Retinal pigment epithelial cell (primary cell): Measurements from ENCODE around the gene C3orf62.

Experiments used
- DNase-seq: peaks from one replicate; pipeline ENCODE4 v3.0.0-alpha.2; 2010; ENCODE audit warnings: low read depth
- H3K4me3 ChIP-seq: 2 replicates; pipeline ENCODE4 v1.5.1; 2011; ENCODE audit warnings: mild to moderate bottlenecking, low read length, control low read depth, moderate library complexity
- CTCF ChIP-seq: conservative IDR thresholded peaks from 2 replicates; pipeline ENCODE4 v1.5.1; 2011; ENCODE audit warnings: low read depth, low read length, control low read depth, inconsistent platforms

Gene C3orf62

GRCh38 chr3:49283997-49284396 lies 7.0 kb upstream of the C3orf62 start:
- no peak for DNase-seq
- no peak overlapping the region for H3K4me3 ChIP-seq
- TF ChIP-seq CTCF: no peak

GRCh38 chr3:49279376-49279775 lies 2.3 kb upstream of the C3orf62 start:
- no peak overlapping the region for H3K4me3 ChIP-seq
- DNase-seq: no peak
- no peak for TF ChIP-seq CTCF

- no peak for TF ChIP-seq CTCF
- no peak for DNase-seq
- H3K4me3 ChIP-seq: no peak overlapping the region
Measured at GRCh38 chr3:49278548-49278947, 1.5 kb upstream of the C3orf62 start.

GRCh38 chr3:49277383-49277775 lies 347 bp upstream of the C3orf62 start:
- no peak for TF ChIP-seq CTCF
- DNase-seq: no peak
- peak overlapping the region; percentile 45 for H3K4me3 ChIP-seq

- DNase-seq: no peak
- H3K4me3 ChIP-seq: no peak overlapping the region
- no peak for TF ChIP-seq CTCF
Measured at GRCh38 chr3:49273825-49274532, 3.1 kb downstream of the C3orf62 start.

GRCh38 chr3:49271047-49271446 lies 6.0 kb downstream of the C3orf62 start:
- no peak overlapping the region for H3K4me3 ChIP-seq
- no peak for TF ChIP-seq CTCF
- DNase-seq: no peak

GRCh38 chr3:49270156-49270500 lies 6.9 kb downstream of the C3orf62 start:
- no peak for DNase-seq
- TF ChIP-seq CTCF: no peak
- no peak overlapping the region for H3K4me3 ChIP-seq
